Superior temporal gyrus (tissue), 1 donor: ENCODE measurements around the gene TBCCD1.

ENCODE experiments used
- DNase-seq: peaks from one replicate; pipeline ENCODE4 v3.0.0-alpha.2; 2016; ENCODE audit errors: extremely low spot score

The TBCCD1 gene

DNA sequence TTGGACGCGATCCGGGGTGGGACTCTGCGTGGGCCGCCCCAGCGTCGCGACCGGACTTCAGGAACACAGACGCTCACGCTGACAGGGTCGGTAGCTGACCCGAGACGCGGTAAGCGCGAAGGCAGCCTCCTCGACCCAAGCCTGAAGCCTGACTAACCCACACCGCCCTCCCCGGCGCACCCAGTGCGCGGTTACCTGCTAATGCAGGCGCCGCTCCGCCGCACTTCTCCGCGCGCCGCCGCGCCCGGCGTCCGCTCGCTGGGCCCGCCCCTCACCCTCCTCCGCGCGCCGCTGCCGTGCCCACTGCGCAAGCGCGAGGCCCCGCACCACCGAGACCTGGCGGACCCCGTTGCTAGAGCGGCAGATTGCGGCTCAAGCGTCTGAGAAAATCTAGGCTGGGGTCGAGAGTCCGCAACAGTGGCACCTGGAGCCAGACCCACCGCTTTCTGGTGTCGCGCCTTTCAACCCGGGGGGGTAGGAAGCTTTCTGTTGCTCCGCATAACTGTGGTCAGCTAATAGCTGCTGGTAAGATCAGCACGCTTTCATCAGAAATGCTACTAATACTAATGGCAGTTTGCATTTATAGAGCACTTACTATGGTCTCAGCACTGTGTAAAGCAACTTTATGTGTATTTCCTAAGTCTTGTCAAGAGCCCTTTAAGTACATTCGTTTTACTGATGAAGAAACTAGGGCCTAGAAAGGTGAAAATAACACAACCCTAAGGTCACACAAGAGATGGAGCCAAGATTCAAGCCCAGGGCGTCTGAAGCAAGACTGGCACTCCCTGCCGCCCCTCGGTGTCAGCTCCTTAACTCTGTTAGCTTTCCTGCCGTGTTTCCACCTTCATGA is at the start of gene TBCCD1:
TSS of gene TBCCD1 (minus strand) at position 268 of the 850 bp plus-strand sequence. CDS start 3,010 bp downstream, outside the sequence.
- peak; percentile 90 for DNase-seq

DNA sequence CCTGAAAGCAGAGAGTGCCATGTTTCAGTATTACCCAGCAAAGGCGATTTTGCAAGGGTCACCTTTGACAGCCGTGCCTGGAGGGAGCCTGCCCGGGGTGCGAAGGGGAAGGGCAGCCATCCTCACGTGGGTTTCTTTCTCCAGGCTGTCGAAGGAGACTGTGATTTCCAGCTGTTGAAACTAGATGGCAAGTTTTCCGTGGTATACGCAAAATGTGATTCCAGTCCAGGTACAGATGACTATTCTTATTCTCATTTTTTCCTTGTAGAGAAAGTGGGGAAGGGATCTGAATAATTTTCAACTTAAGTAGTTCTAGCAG is 49.1 kb upstream of the TBCCD1 start:
- DNase-seq: no peak

DNA sequence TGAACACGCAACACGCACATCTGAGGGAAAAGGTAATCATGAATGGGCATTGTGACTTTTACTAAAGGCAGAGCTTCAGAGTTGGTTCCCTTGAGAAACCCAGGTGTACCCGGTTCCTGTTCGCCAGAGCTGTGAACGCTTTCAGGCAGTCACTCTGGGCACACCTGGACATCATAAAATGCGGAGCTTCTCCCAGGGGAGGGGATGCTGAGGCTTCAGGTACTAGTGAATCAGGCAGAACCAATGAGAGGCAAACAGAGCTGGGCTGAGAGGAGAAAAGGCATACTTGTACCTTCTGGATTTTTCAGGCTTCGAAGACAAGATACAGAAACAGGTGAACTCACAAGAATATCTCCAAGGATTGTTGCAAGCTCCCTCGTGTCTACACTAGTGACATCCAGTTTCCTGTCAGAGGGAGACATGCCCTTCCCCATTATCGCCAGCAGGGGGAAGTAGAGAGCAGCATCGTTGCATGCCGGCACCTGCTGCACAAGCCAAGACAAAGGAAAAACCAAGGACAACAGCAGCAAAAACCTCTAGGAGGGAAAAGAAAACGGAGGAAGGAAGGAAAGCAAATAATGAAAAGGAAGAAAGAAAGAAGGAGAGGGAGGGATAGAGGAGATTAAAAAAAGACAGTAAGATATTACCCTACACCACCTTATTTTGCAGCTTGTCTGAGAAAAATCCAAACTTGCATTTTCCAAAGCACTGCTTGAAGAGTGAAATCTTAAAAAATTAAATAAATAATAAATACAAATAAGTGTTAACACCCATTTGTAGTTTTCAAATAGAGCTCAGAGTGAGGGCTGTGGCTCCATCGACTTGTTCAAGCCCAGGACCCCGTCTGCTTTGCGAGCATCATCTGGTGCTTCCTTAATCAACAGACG is 47.7 kb upstream of the TBCCD1 start:
- DNase-seq: peak; percentile 94

- DNase-seq: no peak
Measured at GRCh38 chr3:186614266-186614596, 47.1 kb upstream of the TBCCD1 start.

- no peak for DNase-seq
Measured at GRCh38 chr3:186613637-186614265, 46.6 kb upstream of the TBCCD1 start.

GRCh38 chr3:186612721-186613636 is 45.8 kb upstream of the TBCCD1 start, which contains the start of gene AHSG:
Gene AHSG, plus strand, starts transcription at chr3:186613060. Its CDS starts 82 bp downstream, at chr3:186613142.
- DNase-seq: no peak

GRCh38 chr3:186612065-186612464 is 44.9 kb upstream of the TBCCD1 start:
- DNase-seq: no peak

DNA sequence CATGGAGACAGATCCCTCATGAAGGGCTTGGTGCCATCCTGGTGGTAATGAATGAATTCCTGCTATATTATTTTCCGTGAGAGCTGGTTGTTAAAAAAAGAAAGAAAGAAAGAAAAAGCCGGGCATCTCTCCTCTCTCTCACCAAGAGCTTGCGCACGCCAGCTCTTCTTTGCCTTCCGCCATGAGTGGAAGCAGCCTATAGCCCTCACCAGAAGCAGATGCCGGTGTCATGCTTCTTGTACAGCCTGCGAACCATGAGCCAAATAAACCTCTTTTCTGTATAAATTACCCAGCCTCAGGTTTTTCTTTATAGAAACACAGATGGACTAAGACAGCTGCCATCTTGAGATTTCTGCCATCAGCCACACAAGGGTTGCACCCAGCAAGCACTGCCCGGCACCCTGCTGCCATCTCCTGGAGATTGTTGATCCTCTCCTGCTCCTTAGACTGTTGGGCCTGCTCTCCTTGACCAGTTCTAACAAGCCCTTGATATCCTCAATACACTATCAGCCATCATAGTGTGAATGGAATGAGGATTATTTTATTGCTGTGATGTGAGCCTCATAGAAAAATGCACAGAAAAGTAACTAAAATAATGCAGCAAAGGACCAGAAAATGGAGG is 42.2 kb upstream of the TBCCD1 start:
- no peak for DNase-seq

GRCh38 chr3:186608624-186609215 is 41.6 kb upstream of the TBCCD1 start:
- no peak for DNase-seq

GRCh38 chr3:186605561-186606545 is 38.7 kb upstream of the TBCCD1 start:
- DNase-seq: no peak

GRCh38 chr3:186605078-186605477 is 37.9 kb upstream of the TBCCD1 start:
- DNase-seq: no peak

DNA sequence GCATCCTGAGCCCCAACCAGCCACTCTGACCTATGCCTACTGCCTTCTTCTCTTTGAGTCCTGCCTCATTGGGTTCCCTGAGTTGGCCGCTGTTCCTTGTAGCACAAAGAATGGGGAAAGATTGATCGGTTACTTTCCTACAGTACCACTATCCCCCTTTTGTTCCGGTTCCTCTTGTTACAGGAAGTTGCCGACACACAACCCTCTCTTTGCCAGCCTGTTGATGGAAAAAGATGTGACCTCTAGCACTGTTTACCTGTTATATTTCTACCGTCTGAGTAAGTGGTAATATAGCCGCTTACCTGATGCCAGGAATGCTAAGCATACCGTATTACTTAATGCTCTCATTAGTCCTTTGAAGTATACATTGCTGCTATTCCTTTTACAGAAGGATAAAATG is 36.0 kb upstream of the TBCCD1 start:
- no peak for DNase-seq

GRCh38 chr3:186600896-186601295 is 33.8 kb upstream of the TBCCD1 start:
- DNase-seq: no peak

GRCh38 chr3:186599785-186600166 is 32.6 kb upstream of the TBCCD1 start:
- DNase-seq: no peak

DNA sequence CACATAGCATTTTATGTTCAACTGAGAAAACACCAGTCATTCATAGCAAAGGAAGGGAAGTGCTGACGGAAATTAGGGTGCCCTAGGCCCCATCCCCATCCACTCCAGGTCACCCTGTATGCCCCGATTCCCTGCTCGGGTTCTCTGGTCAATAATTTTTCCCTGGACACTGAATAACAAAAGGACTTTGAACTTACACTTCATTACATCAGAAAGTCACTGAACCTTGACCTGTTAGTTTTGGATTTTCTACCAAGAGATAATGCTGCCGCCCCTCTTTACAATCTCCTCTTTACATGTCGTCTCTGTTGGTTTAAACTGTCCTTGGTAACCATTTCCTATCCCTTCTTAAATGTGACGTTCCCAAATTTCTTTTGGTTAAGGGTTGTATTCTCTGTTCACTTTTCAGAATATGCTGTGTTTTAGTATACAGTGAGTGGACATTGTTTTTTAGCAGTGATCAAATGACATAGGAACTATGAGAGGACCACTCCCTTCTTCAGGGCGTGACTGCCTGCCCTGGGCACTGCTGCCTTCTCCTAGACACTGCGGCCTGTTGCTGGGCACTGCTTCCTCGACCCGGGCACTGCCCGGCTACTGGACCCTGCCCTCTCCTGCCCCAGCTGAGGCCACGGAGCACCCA is 32.1 kb upstream of the TBCCD1 start:
- no peak for DNase-seq

DNA sequence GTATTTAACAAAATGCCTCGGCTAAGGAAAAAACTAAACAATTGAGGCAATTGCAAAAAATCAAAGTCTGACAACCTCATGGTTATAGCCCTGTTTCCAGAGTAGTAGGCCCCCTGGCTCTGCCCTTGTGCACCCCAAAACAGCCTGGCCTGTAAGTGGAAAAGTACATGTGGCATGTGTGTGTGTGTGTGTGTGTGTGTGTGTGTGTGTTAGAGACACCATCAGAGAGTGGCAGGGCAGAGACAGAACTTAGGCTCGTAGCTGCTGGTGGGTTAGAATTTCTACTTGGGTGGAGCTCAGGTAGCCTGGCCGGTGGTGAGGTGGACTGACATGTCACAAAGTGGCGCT is 31.6 kb upstream of the TBCCD1 start:
- DNase-seq: no peak

GRCh38 chr3:186598108-186598784 is 31.1 kb upstream of the TBCCD1 start:
- DNase-seq: no peak

DNA sequence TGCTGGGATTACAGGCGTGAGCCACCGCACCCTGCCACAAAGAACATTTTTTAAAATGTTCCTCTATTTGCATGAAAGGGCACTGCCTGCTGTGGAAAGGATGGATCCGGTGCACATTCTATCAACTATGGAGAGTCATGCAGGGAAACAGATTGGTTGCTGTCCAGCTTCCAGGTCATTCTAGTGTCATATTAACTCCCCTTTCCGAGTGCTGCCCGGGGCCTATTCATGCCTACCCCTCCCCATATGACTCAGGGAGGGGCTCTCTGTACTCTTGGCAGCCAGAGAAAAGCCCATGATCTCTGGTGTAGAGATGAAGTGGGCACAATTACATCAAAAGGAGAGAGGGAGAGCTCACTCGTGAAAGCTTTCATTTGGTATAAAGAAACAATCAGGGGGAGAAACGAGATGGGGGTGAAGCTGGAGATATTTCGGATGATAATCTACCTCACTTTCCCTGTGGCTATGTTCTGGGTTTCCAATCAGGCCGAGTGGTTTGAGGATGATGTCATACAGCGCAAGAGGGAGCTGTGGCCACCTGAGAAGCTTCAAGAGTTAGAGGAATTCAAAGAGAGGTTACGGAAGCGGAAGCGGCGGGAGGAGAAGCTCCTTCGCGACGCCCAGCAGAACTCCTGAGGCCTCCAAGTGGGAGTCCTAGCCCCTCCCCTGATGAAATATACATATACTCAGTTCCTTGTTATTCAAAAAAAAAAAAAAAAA is 29.6 kb upstream of the TBCCD1 start:
- no peak for DNase-seq
